Measurements from ENCODE around the gene ANKS1B. TPM values are rescaled to one million over a fixed set of nuclear protein-coding genes. Genes with fewer than 3 reads are reported as not detected.

Gene ANKS1B
- total RNA-seq, 1 experiment from 2014 or later: 0.61 TPM

DNA sequence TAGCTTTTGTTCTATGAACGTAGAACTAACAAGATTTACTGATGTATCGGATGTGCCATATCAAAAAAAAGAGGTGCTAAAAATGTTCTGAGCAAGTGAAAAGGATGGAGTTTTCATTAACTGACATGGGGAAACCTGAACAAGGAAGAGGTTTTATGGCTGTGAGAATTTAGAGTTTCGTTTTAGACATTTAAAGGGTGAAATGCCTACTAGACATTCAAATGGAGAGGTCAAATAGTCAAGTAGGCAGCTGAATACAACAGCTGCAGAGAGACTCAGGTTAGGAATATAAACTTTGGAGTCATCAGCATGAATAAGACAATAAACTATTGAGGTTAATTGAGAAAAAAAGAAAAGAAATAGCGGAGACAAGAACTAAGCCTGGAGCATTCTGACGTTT, 702.1 kb downstream of the ANKS1B start:
- BruUV-seq (replicated peaks): no TSS peak
- TF ChIP-seq, protein P1, sequence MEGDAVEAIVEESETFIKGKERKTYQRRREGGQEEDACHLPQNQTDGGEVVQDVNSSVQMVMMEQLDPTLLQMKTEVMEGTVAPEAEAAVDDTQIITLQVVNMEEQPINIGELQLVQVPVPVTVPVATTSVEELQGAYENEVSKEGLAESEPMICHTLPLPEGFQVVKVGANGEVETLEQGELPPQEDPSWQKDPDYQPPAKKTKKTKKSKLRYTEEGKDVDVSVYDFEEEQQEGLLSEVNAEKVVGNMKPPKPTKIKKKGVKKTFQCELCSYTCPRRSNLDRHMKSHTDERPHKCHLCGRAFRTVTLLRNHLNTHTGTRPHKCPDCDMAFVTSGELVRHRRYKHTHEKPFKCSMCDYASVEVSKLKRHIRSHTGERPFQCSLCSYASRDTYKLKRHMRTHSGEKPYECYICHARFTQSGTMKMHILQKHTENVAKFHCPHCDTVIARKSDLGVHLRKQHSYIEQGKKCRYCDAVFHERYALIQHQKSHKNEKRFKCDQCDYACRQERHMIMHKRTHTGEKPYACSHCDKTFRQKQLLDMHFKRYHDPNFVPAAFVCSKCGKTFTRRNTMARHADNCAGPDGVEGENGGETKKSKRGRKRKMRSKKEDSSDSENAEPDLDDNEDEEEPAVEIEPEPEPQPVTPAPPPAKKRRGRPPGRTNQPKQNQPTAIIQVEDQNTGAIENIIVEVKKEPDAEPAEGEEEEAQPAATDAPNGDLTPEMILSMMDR (IDR thresholded peaks at IDR 0.05; ENCODE audit: insufficient read depth in 1 of 2, low read depth in 1 of 2, low read length in 1 of 2, severe bottlenecking in 1 of 2, unreplicated experiment in 1 of 2): no peak
- no peak overlapping the region for H3K4me3 ChIP-seq (ENCODE audit: low read depth, low read length)
- Mint-ChIP-seq H3K36me3 (ENCODE audit: insufficient read depth, unreplicated experiment) (no peaks in the 10 kb centered on the region), H3K9me3 (ENCODE audit: unreplicated experiment) (no peaks in the 10 kb centered on the region), H3K4me3 (ENCODE audit: unreplicated experiment) (no peak overlapping the region), H3K27me3 (ENCODE audit: insufficient read depth, unreplicated experiment) (no peaks in the 10 kb centered on the region), H3K4me1 (ENCODE audit: low read depth, unreplicated experiment) (no peaks in the 10 kb centered on the region), H3K27ac (ENCODE audit: unreplicated experiment) (no peak overlapping the region)
- ChIA-PET POLR2A (no interaction called here), CTCF (no interaction called here)
- no peaks in the 10 kb centered on the region; the same call in 1 of the 2 replicates for H3K27me3 ChIP-seq (replicated peaks; ENCODE audit: control insufficient read depth, insufficient read depth, low read length)
- intact Hi-C loops (cut with micrococcal nuclease; ENCODE audit: unreplicated experiment): no loop called here
- no peak for DNase-seq
- H3K36me3 ChIP-seq (ENCODE audit: control insufficient read depth, insufficient read depth, low read length): no peaks in the 10 kb centered on the region
- H3K9me3 ChIP-seq: no peaks in the 10 kb centered on the region
- no peaks in the 10 kb centered on the region for H3K4me1 ChIP-seq

DNA sequence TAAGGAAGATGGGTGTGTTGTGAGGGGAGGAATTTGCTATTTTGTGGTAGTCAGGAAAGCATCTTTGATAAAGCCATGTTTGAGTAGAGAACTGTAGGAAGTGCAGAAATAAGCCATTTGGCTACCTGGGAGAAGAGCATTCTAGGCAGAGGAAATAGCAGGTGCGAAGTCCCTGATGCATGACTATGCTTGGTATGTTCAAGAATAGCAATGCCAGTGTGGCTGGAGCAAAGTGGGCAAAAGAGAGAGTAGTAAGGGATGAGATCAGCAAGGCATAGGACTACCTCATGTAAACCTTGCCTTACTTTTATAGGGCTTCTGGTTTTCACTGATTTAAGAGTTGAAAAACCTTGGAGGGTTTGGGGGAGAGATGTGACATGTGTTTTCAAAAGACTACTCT, 702.6 kb downstream of the ANKS1B start:
- no peak overlapping the region for H3K27ac Mint-ChIP-seq (ENCODE audit: unreplicated experiment)
- Histone ChIP-seq H3K27me3 (replicated peaks; ENCODE audit: control insufficient read depth, insufficient read depth, low read length) (no peaks in the 10 kb centered on the region; the same call in 1 of the 2 replicates), H3K9me3 (no peaks in the 10 kb centered on the region), H3K36me3 (ENCODE audit: control insufficient read depth, insufficient read depth, low read length) (no peaks in the 10 kb centered on the region), H3K4me3 (ENCODE audit: low read depth, low read length) (no peak overlapping the region), H3K4me1 (no peaks in the 10 kb centered on the region)
- intact Hi-C loops (cut with micrococcal nuclease; ENCODE audit: unreplicated experiment): no loop called here
- BruUV-seq (replicated peaks): no TSS peak
- H3K27me3 Mint-ChIP-seq (ENCODE audit: insufficient read depth, unreplicated experiment): no peaks in the 10 kb centered on the region
- POLR2A ChIA-PET: no interaction called here
- no peaks in the 10 kb centered on the region for H3K4me1 Mint-ChIP-seq (ENCODE audit: low read depth, unreplicated experiment)
- H3K4me3 Mint-ChIP-seq (ENCODE audit: unreplicated experiment): no peak overlapping the region
- no peaks in the 10 kb centered on the region for H3K36me3 Mint-ChIP-seq (ENCODE audit: insufficient read depth, unreplicated experiment)
- CTCF ChIA-PET: no interaction called here
- no peak for DNase-seq
- no peaks in the 10 kb centered on the region for H3K9me3 Mint-ChIP-seq (ENCODE audit: unreplicated experiment)
- TF ChIP-seq, protein P1 (IDR thresholded peaks at IDR 0.05; ENCODE audit: insufficient read depth in 1 of 2, low read depth in 1 of 2, low read length in 1 of 2, severe bottlenecking in 1 of 2, unreplicated experiment in 1 of 2): no peak

DNA sequence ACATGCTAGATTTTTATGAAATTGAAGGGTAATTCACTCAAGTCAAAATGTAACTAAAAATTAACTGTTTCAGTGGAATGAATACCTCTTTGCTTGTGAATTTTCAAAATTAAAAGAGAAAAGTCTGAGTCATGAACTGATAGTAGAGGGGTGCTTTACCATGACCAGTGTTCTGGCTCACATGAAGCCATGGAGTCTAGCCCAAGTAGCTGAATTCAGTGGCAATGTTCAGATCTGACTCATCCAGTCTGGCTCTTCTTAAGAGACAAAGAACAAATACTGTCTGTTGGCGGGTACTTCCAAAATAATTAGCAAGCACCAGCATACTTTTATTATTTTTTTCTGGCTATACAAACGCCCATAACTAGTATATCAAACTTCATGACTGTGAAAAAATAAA, 703.5 kb downstream of the ANKS1B start:
- ChIA-PET POLR2A (no interaction called here), CTCF (no interaction called here)
- H3K27ac Mint-ChIP-seq (ENCODE audit: unreplicated experiment): no peak overlapping the region
- no peak for DNase-seq
- H3K9me3 Mint-ChIP-seq (ENCODE audit: unreplicated experiment): no peaks in the 10 kb centered on the region
- H3K4me3 ChIP-seq (ENCODE audit: low read depth, low read length): no peak overlapping the region
- H3K9me3 ChIP-seq: no peaks in the 10 kb centered on the region
- H3K36me3 ChIP-seq (ENCODE audit: control insufficient read depth, insufficient read depth, low read length): no peaks in the 10 kb centered on the region
- H3K4me1 ChIP-seq: no peaks in the 10 kb centered on the region
- no peak overlapping the region for H3K4me3 Mint-ChIP-seq (ENCODE audit: unreplicated experiment)
- no TSS peak for BruUV-seq (replicated peaks)
- no peaks in the 10 kb centered on the region; the same call in 1 of the 2 replicates for H3K27me3 ChIP-seq (replicated peaks; ENCODE audit: control insufficient read depth, insufficient read depth, low read length)
- H3K36me3 Mint-ChIP-seq (ENCODE audit: insufficient read depth, unreplicated experiment): no peaks in the 10 kb centered on the region
- no peaks in the 10 kb centered on the region for H3K27me3 Mint-ChIP-seq (ENCODE audit: insufficient read depth, unreplicated experiment)
- H3K4me1 Mint-ChIP-seq (ENCODE audit: low read depth, unreplicated experiment): no peaks in the 10 kb centered on the region
- intact Hi-C loops (cut with micrococcal nuclease; ENCODE audit: unreplicated experiment): no loop called here
- TF ChIP-seq, protein P1 (IDR thresholded peaks at IDR 0.05; ENCODE audit: insufficient read depth in 1 of 2, low read depth in 1 of 2, low read length in 1 of 2, severe bottlenecking in 1 of 2, unreplicated experiment in 1 of 2): no peak

Data from Caco-2 (cell line).